GM21723 (cell line): ENCODE data around the gene PRKG1.

ENCODE experiments used
- ATAC-seq: cut with Tn5 transposase; IDR thresholded peaks from one replicate; pipeline ENCODE4 v1.9.1; 2021; ENCODE audit warnings: mild to moderate bottlenecking, moderate library complexity; ENCODE audit not compliant: unreplicated experiment

PRKG1 gene

DNA sequence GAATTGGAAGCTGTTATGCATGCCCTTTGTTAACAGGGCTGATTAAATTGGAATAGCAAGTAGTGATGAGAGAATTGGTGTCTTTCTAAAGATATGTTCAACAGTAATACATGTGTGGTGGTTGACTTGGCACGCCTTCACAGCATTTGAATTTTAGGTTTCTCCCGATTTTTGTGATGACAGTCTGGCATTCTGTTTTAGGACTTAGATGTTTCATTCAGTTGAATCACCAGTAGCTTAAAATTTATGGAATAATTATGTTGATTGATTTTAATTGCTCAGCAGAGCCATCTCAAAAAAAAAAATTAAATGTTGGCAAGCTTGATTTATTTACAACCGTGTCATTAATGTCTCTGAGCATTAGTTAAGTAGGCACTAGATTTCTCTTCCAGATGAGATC is 405.4 kb downstream of the PRKG1 start:
- no peak for ATAC-seq

DNA sequence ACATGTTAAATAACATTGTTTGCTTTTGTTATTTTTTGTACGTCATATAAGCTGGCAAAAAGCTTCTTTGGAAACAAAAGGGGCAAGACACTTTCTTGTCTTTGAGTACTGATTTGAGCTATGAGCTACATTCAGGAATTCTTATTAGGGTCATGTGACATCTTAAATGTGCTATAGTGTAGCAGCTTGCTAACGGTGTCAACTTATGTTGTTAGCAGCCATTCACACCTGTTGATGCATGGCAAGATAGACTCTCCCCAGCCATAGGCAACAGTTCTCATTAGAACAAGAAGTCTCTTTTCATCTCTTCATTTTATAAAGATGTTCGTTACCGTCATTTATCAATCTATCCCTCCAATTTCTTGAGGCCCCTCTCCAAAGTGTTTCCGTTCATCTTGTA is 411.4 kb downstream of the PRKG1 start:
- ATAC-seq: no peak

DNA sequence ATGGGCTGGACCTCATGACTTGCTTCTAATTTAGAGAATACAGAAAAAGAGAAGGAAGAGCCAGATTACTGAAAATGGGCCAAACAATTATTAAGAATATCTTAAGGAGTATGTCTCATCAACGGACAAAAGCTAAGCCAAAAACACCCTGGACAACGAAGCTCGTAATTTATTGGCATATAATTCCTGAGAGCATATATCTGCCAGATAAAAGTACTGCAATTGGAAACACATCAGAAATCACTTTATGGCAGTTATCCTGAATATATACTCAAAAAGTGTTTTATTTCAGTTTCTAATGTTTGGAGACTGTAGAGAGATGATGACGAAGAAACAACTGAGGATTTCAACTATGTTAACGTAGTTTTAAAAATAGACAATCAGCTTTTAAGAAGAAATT is 413.3 kb downstream of the PRKG1 start:
- no peak for ATAC-seq

DNA sequence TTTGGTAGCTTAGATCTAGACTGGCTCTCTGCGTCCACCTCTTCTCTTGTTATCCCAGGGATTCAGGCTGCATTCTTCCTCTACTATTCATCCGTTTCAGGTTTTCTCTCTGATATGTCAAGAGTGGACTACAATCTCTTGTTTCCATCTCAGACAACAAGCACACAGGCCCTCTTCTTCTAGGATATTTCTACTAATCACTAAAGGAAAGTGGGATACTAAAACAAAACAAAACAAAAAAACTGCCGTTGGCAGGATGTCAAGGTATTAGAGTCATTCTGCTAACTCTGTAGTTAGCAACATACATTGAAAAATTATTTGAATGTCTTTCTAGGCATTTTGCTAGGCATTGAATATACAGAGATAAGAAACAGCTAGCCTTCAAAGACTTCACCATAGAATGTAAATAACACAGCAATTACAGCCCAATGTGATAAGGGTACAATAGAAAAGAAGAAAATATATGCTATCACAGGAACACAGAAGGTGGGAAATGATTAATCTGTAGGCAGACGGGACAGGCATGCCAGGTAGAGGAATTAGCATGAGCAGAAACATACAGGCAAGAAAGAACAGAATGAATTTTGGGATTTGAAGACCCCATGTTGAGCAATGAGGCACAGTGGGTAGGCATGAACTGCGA is 414.6 kb downstream of the PRKG1 start:
- no peak for ATAC-seq

DNA sequence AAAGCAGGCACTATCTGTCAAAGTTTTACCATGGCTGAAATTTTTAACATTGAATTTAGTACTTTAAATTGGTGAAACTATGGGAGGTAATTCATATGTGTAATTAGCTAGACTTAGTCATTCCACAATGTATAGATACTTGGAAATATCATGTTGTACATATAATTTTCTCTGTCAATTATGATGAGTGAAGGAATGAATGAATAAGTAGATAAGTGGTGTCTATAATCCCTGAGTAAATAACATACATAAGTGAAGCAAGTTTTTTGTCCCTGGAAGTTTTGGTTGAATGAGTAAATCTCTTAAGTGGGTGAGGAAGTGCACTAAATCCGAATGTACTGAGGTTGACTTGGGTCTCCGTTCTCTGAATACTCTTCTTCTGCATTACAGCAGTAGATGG is 424.1 kb downstream of the PRKG1 start:
- no peak for ATAC-seq

DNA sequence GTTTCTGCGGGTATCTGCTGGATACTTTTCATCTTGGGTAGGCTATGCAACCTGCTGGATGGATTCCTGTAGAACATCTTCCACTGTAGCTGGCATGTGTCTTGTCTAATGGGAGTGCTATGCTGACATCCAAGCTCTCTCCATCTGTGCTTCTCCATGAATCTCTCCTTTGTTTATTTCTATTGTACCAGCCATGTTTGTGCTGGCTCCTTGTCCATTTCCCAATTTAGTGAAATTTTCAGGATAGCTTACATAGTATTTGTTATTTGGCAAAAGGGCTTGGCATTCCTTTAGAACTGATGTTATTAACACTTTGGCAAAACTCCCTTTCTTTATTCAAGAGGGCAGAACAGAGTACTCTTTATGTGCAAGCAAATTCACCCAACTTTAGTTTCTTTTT is 427.1 kb downstream of the PRKG1 start:
- ATAC-seq: no peak

DNA sequence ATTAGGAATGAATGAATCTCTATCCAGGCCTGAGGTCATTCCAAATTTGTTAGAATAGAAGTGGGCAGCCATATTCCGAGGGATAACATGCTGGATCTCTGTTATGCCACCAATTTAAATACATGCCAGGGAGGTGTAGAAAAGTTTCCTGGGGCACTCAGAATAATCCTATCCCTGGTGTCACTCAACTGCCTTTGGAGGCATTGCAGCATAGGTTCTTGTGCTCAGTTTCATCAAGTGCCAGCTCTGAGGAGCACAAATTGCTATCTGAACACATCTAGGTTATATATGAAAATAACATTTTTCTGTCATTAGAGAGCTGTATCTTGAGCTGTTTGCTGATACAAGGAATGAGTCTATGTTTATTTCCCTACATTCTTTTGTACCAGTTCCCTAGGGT is 427.8 kb downstream of the PRKG1 start:
- ATAC-seq: no peak

DNA sequence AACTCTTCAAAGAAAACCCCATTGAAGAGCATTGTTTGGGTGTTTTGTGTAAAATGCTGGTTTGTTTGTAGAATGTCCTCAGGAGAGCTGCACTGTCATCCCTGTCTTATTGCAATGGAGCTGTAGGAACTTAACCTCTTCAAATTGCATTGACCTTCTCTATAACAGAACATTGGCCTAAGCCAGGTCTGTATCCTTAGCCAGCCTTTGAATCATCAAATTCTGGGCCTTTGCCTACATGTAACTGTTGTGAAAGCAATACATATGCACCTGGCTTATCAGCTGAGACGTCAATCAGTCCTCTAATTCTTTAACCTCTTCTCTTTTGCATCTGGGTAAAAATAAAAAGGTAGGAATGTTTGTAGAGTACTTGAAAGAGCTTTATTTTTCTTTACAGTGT is 429.1 kb downstream of the PRKG1 start:
- no peak for ATAC-seq

DNA sequence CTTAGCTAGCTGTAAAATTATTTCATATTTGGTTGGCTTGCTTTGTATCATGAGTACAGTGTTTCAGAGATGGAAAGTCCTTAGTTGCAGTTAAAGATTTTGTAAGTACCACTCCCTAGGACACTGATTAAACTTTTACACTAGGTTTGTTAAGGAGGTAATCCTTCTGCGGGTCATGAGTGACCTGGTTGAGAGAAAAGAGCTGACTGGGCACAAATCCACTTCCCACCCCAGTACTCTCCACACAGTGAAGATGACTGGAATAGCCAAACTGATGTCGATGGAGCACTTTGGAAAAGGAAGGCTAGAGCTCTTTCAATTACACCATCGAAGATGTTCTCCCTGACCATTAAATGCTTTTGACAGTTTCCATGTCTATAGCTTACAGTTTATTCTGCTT is 433.2 kb downstream of the PRKG1 start:
- no peak for ATAC-seq

DNA sequence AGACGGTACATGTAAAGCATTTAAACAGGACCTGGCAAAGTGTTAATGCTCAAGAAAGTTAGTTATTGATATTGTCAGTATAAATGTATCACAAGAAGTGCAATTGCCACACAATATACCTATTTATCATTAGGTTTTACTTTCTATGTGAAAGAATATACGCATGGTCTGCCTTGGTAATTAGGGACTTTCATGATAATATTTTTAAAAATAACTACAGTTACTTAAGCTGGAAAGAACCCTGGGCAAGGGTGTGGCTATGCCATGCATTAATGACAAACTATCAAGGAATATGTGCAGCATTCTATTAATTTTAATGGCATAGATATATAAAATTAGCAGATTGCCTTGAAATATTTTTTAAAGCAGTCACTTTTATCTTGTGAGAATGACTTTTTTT is 433.9 kb downstream of the PRKG1 start:
- ATAC-seq: no peak

DNA sequence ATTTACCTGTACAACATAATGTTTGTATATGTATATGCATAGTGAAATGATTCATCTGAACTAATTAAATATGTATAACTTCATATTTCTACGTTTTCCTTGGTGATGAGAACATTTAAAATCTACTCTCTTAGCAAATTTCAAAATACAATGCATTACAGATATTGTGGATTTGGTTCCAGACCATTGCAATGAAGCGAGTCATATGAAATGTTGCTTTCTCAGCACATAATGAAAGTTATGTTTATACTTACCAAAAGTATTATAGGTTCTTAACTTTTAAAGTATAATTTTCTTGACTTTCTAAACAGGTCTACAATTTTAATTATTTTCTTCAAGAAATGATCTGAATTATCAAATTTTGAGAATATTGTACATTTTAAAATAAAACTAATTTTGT is 435.9 kb downstream of the PRKG1 start:
- no peak for ATAC-seq

DNA sequence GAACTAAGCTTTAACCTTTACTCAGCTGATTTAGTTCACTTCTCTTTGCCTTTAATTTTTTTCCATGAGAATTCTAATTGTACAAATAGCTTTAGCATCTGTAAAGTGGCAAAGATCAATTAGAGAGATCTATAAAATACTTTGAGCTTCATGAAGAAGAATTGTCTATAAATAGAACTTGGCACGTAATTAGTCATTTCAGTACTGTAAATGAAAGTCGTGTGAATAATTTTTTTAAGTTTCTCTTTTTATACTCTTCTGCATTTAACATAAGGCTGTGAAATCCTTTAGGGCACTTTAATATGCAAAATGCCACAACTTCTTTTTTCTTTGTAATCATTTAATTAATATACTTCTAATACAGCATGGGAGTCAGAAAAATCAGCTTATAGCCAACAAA is 447.3 kb downstream of the PRKG1 start:
- ATAC-seq: no peak

DNA sequence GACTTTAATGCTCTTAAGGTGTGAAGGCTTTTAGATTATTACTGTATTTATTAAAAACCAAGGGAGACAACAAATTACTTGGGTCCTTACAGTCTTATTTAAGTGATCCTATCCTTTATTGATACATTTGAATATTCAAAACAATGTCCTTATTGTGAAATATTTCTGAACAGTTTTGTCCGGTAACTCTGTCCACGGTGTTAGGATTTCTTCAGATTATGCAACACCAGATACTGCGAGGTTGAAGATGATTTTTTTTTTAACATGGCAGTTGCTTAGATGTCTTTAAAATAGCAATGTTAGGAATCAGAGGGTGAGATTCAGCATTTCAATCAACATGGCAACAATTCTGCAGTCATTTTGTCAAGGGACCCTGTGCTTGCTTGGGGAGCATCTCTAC is 448.6 kb downstream of the PRKG1 start:
- ATAC-seq: no peak

DNA sequence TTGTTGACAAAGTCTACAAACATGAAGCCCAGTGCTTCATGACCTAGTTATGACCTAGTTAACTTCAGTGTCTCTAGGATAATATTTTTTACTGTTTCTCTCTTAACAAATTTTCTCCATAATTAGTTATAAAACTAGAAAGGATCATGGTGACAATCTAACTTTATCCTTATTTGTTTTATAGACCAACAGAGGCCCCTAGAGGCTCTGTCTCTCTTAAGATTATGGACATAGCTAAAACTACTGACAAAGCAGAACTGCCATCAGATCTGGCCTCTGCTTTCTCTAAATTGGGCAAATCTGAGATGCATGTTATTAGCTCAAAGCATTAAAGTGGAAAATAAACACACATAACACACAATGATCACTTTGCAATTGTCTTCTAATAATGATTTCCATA is 449.2 kb downstream of the PRKG1 start:
- no peak for ATAC-seq

DNA sequence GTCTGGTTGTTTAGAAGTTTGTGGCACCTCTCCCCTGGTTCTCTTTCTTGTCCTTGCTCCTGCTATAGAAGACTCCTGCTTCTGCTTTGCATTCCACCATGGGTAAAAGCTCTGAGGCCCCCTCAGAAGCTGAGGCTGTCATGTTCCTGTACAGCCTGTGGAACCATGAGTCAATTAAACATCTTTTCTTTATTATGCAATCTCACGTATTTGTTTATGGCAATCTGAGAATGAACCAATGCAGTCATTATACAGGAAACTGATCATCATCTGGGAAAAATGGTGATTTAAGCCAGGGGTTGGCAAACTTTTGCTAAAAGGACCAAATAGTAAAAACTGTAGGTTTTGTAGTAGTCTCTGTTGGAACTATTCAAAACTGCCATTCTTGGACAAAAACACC is 449.8 kb downstream of the PRKG1 start:
- no peak for ATAC-seq

DNA sequence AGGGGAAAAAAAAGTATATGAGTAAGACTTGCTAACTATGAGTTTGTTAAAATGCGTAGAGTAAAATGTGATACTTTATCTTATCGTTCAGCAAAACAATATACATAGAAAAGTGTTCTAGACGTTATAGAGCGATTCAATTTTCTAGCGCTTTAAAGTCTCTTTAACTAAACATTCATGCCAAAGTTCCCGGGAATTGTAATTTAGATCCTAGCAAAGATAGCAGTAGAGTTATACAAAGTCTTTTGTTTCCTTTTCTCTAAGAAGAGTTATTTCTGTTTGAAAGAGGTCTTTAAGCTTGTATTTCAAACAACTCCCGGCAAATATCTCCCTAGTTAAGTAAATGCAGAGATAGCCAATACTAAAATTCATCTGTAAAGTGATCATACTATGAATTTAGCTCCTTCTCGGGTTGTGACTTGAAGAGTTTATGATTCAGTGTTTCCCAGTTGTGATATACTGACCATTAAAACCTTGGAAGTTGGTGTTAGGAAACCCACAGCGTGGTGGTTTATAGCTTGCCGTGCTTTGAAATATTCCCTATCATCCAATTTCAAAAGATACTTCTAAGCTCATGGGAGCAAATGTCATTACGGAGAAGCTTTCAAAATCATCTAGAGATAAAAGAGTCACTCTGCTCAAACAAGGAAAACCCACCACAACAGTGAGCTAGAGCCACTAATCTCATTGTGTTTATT is 453.4 kb downstream of the PRKG1 start:
- no peak for ATAC-seq

DNA sequence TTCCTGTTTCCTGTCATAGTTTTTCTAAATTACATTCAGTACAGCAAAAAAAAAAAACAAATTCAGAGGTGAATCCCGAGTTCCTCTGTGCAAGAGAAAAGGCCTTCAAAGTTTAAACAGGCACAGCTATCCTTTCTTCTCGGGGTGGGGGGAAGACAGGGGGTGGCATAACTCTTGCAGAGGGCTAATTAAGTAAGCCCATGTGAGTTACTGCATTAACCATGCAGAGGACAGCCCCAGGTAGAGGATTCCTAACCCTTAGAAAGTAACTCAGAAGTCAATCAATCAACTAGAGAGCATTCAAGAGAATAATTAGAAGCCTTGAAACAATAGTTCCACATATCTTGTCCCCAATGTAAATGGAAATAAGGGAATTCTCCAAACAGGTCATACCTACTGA is 454.2 kb downstream of the PRKG1 start:
- ATAC-seq: no peak

DNA sequence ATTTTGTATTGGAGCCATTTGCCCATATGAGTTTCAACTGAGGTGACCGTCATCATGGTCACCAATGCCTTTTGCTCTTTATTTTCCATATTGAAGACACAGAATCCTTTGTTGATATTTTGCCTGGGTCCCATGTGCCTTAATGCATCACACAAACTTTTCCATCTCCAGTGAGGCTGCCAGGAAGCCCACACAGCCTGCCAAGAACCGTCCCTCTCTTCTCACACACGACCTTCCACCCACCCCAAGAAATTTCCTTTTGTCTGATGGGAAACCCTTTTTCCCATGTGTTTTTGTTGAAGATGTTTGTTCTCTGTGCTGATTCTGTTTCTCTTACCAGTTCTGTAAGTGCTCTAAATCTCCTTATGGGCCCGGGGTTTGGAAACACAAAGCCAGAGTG is 456.3 kb downstream of the PRKG1 start:
- ATAC-seq: no peak

DNA sequence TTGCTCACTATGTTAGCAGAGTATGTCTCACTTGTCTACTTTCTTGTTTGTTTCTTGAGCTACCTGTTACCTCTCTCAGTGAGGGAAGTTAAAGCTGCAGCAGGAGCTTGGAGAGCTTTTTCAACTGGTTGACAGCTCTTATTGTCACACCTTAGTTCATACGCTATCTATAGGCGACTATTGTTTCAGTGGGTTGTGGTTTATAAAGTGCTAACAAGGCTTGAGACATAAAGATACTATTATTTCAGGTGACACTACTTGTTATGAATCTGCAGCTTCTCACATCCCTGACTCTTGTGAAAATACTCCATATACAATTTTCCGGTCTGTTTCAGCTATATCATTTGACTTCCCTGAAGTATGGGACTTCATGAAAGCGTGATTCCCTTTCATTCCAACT is 457.8 kb downstream of the PRKG1 start:
- ATAC-seq: no peak

DNA sequence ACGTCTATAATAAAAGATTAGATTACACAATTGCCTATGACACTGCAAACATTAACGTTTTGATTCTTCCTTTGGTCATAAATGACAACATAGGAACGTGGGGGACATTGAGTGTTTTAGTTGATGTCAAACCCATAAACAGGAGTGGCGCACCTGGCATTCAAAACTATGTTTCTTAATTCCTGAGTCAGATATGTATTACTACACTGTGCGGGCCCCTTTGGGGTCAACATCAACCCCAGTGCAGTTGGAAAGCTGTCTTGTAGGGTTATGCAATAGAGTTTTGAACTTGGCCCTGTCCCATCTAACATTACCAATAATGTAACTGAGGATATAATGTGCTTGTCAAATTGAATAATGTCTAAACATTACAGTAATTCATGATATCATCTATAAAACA is 468.6 kb downstream of the PRKG1 start:
- ATAC-seq: no peak

DNA sequence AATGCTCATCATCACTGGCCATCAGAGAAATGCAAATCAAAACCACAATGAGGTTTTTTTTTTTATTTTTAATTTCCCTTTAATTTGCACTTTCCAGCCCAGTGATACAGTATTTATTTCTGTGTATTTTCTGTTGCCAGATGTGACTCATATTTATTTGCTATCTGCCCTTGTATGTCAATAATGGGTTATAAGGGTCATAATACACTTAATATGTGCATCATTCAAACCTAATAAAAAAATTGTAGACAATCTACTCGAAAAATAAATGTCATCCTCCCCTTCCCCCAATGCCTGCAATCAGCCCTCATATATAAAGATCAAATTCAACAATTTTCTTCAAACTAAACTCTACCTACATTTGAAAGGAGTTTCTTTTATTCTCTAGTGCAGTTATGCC is 470.6 kb downstream of the PRKG1 start:
- ATAC-seq: no peak

DNA sequence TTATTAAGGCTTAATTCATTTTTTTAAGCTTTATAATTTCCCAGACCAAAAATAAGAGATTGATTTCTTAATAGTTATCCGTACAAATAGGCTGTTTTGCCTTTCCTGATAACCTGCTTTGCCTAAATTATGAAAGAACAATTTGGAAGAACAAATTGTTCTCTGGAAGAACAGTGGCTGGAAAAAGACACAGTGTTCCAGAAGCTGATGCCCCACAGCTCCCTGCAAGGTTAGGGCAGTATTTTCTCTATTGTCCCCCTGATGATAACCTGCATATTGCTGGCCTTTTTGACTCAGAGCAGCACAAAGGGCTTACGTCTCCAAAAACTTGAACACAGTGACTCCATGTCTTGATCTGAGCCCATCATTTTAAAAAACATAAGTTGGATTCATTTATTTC is 473.7 kb downstream of the PRKG1 start:
- no peak for ATAC-seq

DNA sequence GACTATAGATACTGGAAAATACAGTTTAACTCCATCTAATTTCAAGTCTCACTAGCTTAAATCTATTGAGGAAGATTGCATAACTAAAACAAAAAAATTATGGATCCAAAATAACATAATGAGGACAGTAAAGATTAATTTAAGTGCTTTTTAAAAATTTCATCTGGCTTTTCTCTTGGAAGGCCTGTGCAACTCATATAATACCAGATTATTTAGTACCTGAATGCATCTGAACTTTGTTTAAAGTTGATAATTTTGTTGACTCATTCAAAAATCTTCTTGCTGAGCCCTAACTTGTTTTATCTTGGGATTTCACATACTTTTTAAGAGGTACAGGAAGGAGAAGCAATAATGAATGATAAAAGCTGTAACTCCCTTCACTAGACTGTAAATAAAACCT is 478.6 kb downstream of the PRKG1 start:
- no peak for ATAC-seq
